Posterior vena cava (tissue), 2 donors: ENCODE results near the gene ARHGEF1. TPM values are rescaled to one million over a fixed set of nuclear protein-coding genes. Genes with fewer than 3 reads are reported as not detected.
"Not testable (repeated sequence)": the region's sequence is repeated elsewhere in the genome, so short reads cannot be mapped to it uniquely, and the experiment has no call there.

ENCODE experiments used
- DNase-seq: peaks from one replicate; pipeline ENCODE4 v3.0.0-alpha.2; 2020; ENCODE audit warnings: low spot score
- intact Hi-C, 2 donors: fragments of 100-400 bp; cut with DNase I; formaldehyde crosslinking; loops; one replicate each; pipeline versions ENCODE4 v1.14.1 to v1.14.2; 2022 to 2023
- total RNA-seq, 2 donors: library from RNA; stranded (reverse); fragmentation: NEBNext Ultra II Directional; extraction: Animal tissue kit (Norgen Biotek cat#: 25700); gene quantifications; one replicate each; pipeline ENCODE4 v1.2.1, GENCODE V29; 2021
- donor health status: DM: yes; HTN: yes; CAD: no.
- donor health status: DM: yes; HTN: yes; CAD: no.

ARHGEF1 gene
- total RNA-seq, 2 donors from 2014 or later, result 73.4 to 73.7 TPM

- intact Hi-C loops, result no loop called here
- DNase-seq, result no peak
These were observed 30.0 kb downstream of the ARHGEF1 start for GRCh38 chr19:41912899-41913537.

- intact Hi-C loops, result no loop called here
- no peak for DNase-seq
These were observed 30.8 kb downstream of the ARHGEF1 start for GRCh38 chr19:41913538-41914423.

GRCh38 chr19:41914424-41914834 lies 31.4 kb downstream of the ARHGEF1 start:
- intact Hi-C loops, DNase-seq: not testable (repeated sequence)

GRCh38 chr19:41915021-41915775 lies 32.2 kb downstream of the ARHGEF1 start:
- intact Hi-C loops, result no loop called here
- no peak for DNase-seq

DNA sequence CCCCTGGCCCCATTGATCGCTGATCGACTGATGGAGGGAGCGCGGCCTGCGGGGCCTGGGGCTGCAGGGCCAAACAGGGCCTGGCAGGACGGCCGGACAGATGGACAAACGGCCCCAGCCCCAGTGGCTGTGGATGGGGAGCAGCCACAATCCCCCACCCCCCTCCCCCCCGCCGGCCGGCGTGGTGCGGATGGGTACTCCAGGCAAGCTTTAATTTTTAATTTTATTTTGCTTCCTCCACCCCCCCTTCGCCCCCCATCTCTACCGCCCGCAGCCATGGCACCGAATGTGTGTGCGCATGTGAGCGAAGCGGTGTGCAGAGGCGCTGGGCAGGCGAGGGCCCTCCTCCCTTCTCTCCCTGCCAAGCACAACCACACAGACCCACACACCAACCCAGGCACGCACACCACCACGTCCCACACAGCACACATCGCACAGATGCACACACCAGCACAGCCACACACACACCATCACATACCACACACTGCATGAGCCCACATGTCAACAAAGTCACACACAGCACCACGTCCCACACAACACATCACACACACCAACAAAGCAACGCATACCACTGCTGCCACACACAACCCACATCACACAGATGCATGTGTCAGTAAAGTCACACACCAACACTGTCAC lies 32.9 kb downstream of the ARHGEF1 start:
- intact Hi-C loops, result no loop called here
- DNase-seq, result no peak

DNA sequence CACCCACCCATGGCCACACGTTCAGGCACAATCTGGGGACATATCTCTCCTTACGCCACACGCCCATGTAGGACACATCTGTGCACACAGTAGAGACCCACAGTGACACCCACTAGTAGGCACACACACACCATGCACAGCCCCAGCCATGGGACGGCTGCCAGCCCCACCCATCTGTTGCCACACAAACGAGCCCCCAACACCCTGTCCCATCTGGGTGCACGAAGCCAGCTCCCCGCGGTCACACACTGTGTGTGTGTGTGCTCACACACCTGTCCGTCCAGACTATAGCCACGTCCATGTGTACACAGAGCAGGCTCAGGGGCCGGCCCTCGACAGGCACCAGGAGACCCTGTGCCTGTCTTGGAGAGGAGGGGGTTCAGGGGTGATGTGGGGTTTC lies 34.7 kb downstream of the ARHGEF1 start:
- intact Hi-C loops, result no loop called here
- no peak for DNase-seq

DNA sequence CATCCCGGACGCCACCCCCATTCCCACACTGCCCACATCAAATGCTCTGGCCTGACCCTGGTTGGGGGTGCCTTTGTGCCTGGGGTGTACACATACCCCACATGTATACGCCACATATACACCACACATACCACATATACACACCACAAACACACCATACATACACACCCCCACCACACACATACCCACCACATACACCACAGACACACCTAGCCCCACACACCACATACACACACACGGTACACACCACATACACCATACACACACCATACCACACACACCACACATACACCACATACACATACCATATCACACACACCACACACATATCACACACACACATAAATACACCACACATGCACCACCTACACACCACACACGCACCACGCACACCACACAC lies 35.1 kb downstream of the ARHGEF1 start:
- DNase-seq, result no peak
- intact Hi-C loops, result no loop called here

DNA sequence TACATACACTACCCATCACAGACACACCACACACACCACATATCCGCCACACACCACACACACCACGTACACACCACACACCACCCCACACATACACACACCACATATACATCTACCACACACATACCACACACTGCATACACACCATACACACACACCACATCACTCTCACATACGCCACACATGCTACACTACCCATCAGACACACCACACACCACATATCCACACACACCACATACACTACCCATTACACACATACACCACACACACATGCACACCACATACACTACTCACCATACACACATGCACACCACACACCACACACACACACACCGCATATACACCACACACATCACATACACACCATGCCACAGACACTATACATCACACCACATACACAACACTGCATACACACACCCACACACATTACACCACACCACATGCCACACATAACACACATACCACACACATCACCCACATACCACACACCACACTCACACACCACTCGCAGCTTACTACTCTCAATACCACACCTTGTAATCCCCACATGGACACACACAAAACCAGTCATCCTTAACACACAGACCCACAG lies 35.8 kb downstream of the ARHGEF1 start:
- DNase-seq, result no peak
- intact Hi-C loops, result no loop called here

DNA sequence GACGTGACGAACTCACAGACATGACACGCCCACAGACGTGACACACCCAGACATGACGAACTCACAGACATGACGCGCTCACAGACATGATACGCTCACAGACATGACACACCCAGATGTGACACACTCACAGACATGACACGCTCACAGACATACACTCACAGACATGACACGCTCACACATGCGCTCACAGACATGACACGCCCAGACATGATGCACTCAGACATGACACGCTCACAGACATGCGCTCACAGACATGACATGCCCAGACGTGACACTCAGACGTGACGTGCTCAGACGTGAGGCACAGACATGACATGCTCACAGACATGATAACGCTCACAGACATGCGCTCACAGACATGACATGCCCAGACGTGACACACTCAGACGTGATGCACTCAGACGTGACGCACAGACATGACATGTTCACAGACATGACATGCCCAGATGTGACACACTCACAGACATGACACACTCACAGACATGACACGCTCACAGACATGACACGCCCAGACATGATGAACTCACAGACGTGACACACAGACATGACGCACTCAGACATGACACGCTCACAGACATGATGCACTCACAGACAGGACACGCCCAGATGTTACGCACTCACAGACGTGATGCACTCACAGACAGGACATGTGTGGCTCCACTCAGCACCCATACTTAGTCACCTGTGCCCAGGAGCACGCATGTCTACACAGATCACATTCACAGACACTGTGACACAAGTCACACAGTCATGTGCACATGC lies 37.1 kb downstream of the ARHGEF1 start:
- DNase-seq, result no peak
- intact Hi-C loops, result no loop called here

GRCh38 chr19:41920882-41921576 lies 38.0 kb downstream of the ARHGEF1 start:
- no peak for DNase-seq
- intact Hi-C loops, result no loop called here

GRCh38 chr19:41921577-41922576 lies 38.9 kb downstream of the ARHGEF1 start:
- intact Hi-C loops, result no loop called here
- DNase-seq, result no peak

GRCh38 chr19:41922585-41922984 lies 39.6 kb downstream of the ARHGEF1 start:
- no peak for DNase-seq
- intact Hi-C loops, result no loop called here

DNA sequence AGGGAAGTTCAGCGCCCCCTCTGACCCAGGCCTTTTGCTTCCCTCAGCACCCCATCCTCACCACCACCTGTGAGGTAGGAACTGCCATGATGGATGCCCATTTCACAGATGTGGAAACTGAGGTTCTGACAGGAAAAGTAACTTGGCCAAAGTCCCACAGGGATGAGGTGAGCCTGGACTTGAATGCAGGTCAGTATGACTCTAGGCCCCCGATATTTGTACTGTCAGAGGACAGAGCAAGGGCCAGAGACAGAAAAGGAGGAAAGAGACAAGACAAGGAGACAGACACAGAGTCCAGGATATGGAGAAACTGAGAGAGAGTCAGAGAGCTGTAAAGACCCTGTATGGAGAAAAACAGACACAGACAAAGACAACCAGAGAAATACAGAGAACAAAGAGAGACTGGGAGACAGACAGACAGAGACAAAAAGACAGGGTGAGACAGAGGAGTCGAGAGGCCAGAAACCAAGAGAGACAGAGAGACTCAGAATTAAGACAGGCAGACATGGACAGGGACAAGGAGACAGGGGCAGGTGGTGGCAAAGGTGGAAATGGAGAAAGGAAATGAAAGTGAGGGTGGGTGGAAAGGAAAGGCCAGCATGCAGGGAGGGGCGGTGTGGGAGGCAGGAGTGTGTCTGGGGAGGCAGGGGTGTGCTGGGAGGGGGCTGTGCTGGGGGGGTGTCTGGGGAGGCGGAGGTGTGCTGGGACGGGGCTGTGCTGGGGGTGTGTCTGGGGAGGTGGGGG lies 40.2 kb downstream of the ARHGEF1 start:
- DNase-seq, result no peak
- intact Hi-C loops, result no loop called here

DNA sequence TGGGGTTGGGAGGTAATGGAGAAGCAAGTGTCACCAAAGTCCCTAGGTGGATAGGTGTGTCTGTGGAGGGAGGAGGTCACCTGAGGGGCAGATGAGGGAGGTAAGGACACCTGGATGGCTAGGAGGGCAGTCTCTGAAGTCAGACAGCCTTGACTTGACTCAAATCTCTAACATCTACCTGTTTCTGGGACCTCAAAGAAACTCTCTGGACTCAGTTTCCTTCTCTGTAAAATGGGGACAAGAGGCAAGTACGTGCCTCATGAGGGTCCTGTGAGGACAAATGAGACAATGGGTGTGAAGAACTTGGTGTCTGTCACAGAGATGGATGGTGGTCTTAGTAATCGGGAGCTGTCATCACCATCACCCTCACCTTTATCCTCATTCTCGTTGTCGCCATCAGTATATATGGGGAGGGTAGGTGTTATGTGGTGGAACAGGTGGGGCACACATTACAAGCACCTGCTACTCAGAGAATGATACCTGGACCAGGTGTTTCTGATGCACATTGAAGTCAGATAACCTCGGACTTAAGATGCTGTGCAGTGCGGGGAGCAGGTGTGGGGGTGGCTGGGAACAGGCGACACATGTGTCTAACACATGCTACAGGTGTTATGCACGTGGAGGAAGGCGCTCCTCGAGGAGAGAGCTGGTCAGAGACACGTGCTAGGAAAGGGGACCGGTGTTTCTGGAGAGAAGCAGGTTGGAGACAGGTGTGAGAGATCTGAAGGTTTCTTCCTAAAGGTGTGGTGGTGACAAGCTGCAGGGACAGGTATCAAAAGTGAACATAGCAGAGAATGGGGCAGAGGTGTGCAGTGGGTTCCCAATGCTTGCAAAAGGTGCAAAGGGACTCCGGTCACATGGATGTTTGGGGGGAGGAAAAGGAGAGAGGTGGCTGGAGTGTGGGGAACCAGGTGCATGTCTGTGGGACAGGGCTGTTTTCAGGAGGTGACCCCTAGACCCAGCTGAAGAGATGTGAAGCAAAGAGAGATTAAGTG lies 41.5 kb downstream of the ARHGEF1 start:
- intact Hi-C loops, result no loop called here
- DNase-seq, result no peak
